GM12875 (cell line): ENCODE results near the gene SETD1A.

ENCODE experiments used
- H3K4me3 ChIP-seq: one replicate; pipeline ENCODE4 v1.5.1; 2011; ENCODE audit warnings: low read depth, low read length, control low read depth
- CTCF ChIP-seq: IDR thresholded peaks from 2 replicates; pipeline ENCODE4 v1.5.1; 2011; ENCODE audit warnings: low read depth, mild to moderate bottlenecking, control low read depth, inconsistent platforms, low read length, moderate library complexity, borderline replicate concordance; ENCODE audit not compliant: insufficient read depth

SETD1A gene

GRCh38 chr16:30956601-30957455 is 726 bp upstream of the SETD1A start:
- peak; percentile 12; the same call in 1 of the 2 replicates for TF ChIP-seq CTCF
- peak overlapping the region; percentile 77 for H3K4me3 ChIP-seq

GRCh38 chr16:30958175-30959079 is 873 bp downstream of the SETD1A start:
- TF ChIP-seq CTCF: no peak
- peak overlapping the region; percentile 77 for H3K4me3 ChIP-seq

- no peak for TF ChIP-seq CTCF
- no peak overlapping the region for H3K4me3 ChIP-seq
Observed at GRCh38 chr16:30961384-30961783, 3.8 kb downstream of the SETD1A start.

- H3K4me3 ChIP-seq: no peak overlapping the region
- TF ChIP-seq CTCF: no peak
Observed at GRCh38 chr16:30963925-30964511, 6.5 kb downstream of the SETD1A start.

- no peak overlapping the region for H3K4me3 ChIP-seq
- no peak for TF ChIP-seq CTCF
Observed at GRCh38 chr16:30964574-30965226, 7.1 kb downstream of the SETD1A start.

- TF ChIP-seq CTCF: no peak
- no peak overlapping the region for H3K4me3 ChIP-seq
Observed at GRCh38 chr16:30965436-30965835, 7.9 kb downstream of the SETD1A start.
